Mammary epithelial cell (primary cell): Measurements from ENCODE around the gene NUDT4.

Experiments used
- CTCF ChIP-seq, 2 donors: IDR thresholded peaks in 1 of 2; conservative IDR thresholded peaks in 1 of 2; 2 replicates each; pipeline ENCODE4 v1.5.1; 2011 to 2012; ENCODE audit warnings: inconsistent platforms in 2 of 2, low read length in 2 of 2, mild to moderate bottlenecking in 2 of 2, control low read depth in 1 of 2, low read depth in 1 of 2; ENCODE audit not compliant: insufficient read depth in 1 of 2; ENCODE audit errors: extremely low read depth in 1 of 2
- EZH2 ChIP-seq: IDR thresholded peaks from 2 replicates; pipeline ENCODE4 v1.6.1; 2012; ENCODE audit warnings: low read length, inconsistent platforms, borderline replicate concordance

- TF ChIP-seq CTCF (conservative IDR thresholded peaks at IDR 0.05 in 1 of 2, IDR thresholded peaks at IDR 0.05 in 1 of 2; ENCODE audit: extremely low read depth in 1 of 2, insufficient read depth in 1 of 2, low read depth in 1 of 2, low read length in 2 of 2): no peak
- TF ChIP-seq EZH2: no peak
Measured at GRCh38 chr12:93348575-93349435, 28.9 kb upstream of the NUDT4 start.
